ENCODE results near the gene CHMP6. TPM values are rescaled to one million over a fixed set of nuclear protein-coding genes. Genes with fewer than 3 reads are reported as not detected.

The CHMP6 gene
- polyA plus RNA-seq, 1 donor from 2014 or later, result 35.1 TPM

GRCh38 chr17:80971704-80972304 lies 19.8 kb upstream of the CHMP6 start:
- no peaks in the 10 kb centered on the region for H3K9me3 ChIP-seq (ENCODE audit: low read length)
- no peak overlapping the region for H3K27ac ChIP-seq (ENCODE audit: low read length)
- H2AFZ ChIP-seq (ENCODE audit: low read depth, low read length), result no peak overlapping the region
- no peaks in the 10 kb centered on the region for H3K27me3 ChIP-seq (ENCODE audit: insufficient read depth, low read depth, low read length)
- no peaks in the 10 kb centered on the region for H3K36me3 ChIP-seq (ENCODE audit: insufficient read depth, low read length)
- no peaks in the 10 kb centered on the region for H4K20me1 ChIP-seq (ENCODE audit: insufficient read depth)
- H3K9me2 ChIP-seq (ENCODE audit: insufficient read depth, low read length), result no peaks in the 10 kb centered on the region
- no peak overlapping the region for H3K9ac ChIP-seq (ENCODE audit: low read length)
- no peaks in the 10 kb centered on the region for H3K79me2 ChIP-seq (replicated peaks; ENCODE audit: insufficient read depth, low read length)
- H3K4me3 ChIP-seq (ENCODE audit: low read length), result no peak overlapping the region
- no peak overlapping the region for H3K4me2 ChIP-seq (ENCODE audit: low read length)
- TF ChIP-seq EP300 (conservative IDR thresholded peaks at IDR 0.05; ENCODE audit: poor library complexity, severe bottlenecking) (no peak), TAF1 (IDR thresholded peaks at IDR 0.05; ENCODE audit: low read depth) (no peak), SMC3 (conservative IDR thresholded peaks at IDR 0.05; ENCODE audit: poor library complexity) (no peak), POLR2AphosphoS5 (IDR thresholded peaks at IDR 0.05) (no peak), REST (IDR thresholded peaks at IDR 0.05; ENCODE audit: borderline replicate concordance) (no peak), CTCF (IDR thresholded peaks at IDR 0.05; ENCODE audit: poor library complexity, severe bottlenecking) (no peak), RAD21 (conservative IDR thresholded peaks at IDR 0.05) (no peak), MXI1 (conservative IDR thresholded peaks at IDR 0.05; ENCODE audit: poor library complexity, severe bottlenecking) (no peak), EZH2 (IDR thresholded peaks at IDR 0.05; ENCODE audit: borderline replicate concordance, insufficient read depth, low read length, poor library complexity, severe bottlenecking) (no peak)
- H3F3A ChIP-seq (ENCODE audit: insufficient read depth, low read length, poor library complexity, severe bottlenecking), result no peaks in the 10 kb centered on the region

- no peak overlapping the region for H3K4me2 ChIP-seq (ENCODE audit: low read length)
- no peaks in the 10 kb centered on the region for H3K36me3 ChIP-seq (ENCODE audit: insufficient read depth, low read length)
- no peak for TF ChIP-seq SMC3 (conservative IDR thresholded peaks at IDR 0.05; ENCODE audit: poor library complexity)
- no peak for TF ChIP-seq MXI1 (conservative IDR thresholded peaks at IDR 0.05; ENCODE audit: poor library complexity, severe bottlenecking)
- TF ChIP-seq EZH2 (IDR thresholded peaks at IDR 0.05; ENCODE audit: borderline replicate concordance, insufficient read depth, low read length, poor library complexity, severe bottlenecking), result no peak
- no peak overlapping the region for H3K27ac ChIP-seq (ENCODE audit: low read length)
- no peak overlapping the region for H2AFZ ChIP-seq (ENCODE audit: low read depth, low read length)
- H3F3A ChIP-seq (ENCODE audit: insufficient read depth, low read length, poor library complexity, severe bottlenecking), result no peaks in the 10 kb centered on the region
- H3K4me3 ChIP-seq (ENCODE audit: low read length), result no peak overlapping the region
- no peaks in the 10 kb centered on the region for H3K9me2 ChIP-seq (ENCODE audit: insufficient read depth, low read length)
- H3K79me2 ChIP-seq (replicated peaks; ENCODE audit: insufficient read depth, low read length), result no peaks in the 10 kb centered on the region
- H4K20me1 ChIP-seq (ENCODE audit: insufficient read depth), result no peaks in the 10 kb centered on the region
- no peak overlapping the region for H3K9ac ChIP-seq (ENCODE audit: low read length)
- H3K9me3 ChIP-seq (ENCODE audit: low read length), result no peaks in the 10 kb centered on the region
- no peaks in the 10 kb centered on the region for H3K27me3 ChIP-seq (ENCODE audit: insufficient read depth, low read depth, low read length)
These were observed 14.9 kb upstream of the CHMP6 start for GRCh38 chr17:80976701-80977100.

All from neural cell (in vitro differentiated cells).